Natural killer cell (primary cell): Measurements from ENCODE around the gene CLDN9. TPM values are rescaled to one million over a fixed set of nuclear protein-coding genes. Genes with fewer than 3 reads are reported as not detected.

Source experiments
- ATAC-seq, 3 donors: fragments of 150-1000 bp in 2 of 3; fragments of 200-7000 bp in 1 of 3; cut with Tn5 transposase; 1 replicate in 1 of 3; 2 replicates in 2 of 3; pipeline ENCODE4 v1.10.0; 2021; ENCODE audit warnings: mild to moderate bottlenecking in 2 of 3, moderate library complexity in 2 of 3
- DNase-seq, 2 donors: peaks; one replicate each; pipeline versions ENCODE4 v3.0.0 to v3.0.0-alpha.2; 2013 to 2021; ENCODE audit warnings: mixed read lengths in 1 of 2
- H3K27ac ChIP-seq: one replicate; pipeline ENCODE4 v1.5.1; 2013; ENCODE audit warnings: mild to moderate bottlenecking, low read length
- H3K27me3 ChIP-seq: one replicate; pipeline ENCODE4 v1.6.1; 2013; ENCODE audit warnings: low read length; ENCODE audit not compliant: control insufficient read depth, insufficient read depth
- H3K36me3 ChIP-seq: one replicate; pipeline ENCODE4 v1.6.1; 2013; ENCODE audit warnings: low read length; ENCODE audit not compliant: control insufficient read depth, insufficient read depth
- H3K4me1 ChIP-seq: one replicate; pipeline ENCODE4 v1.6.1; 2013; ENCODE audit warnings: low read length; ENCODE audit not compliant: control insufficient read depth, insufficient read depth
- H3K4me3 ChIP-seq: one replicate; pipeline ENCODE4 v1.5.1; 2013; ENCODE audit warnings: low read length
- H3K9me3 ChIP-seq: one replicate; pipeline ENCODE4 v1.6.1; 2013; ENCODE audit warnings: low read length; ENCODE audit not compliant: control insufficient read depth, insufficient read depth
- H3K27ac Mint-ChIP-seq, 2 donors: one replicate each; pipeline ENCODE4 v1.8.0; 2022; ENCODE audit warnings: mild to moderate bottlenecking in 2 of 2, mixed read lengths in 2 of 2, moderate library complexity in 1 of 2
- H3K27me3 Mint-ChIP-seq, 2 donors: one replicate each; pipeline ENCODE4 v1.8.0; 2022; ENCODE audit warnings: low read depth in 2 of 2, mixed read lengths in 2 of 2
- H3K36me3 Mint-ChIP-seq: one replicate; pipeline ENCODE4 v1.8.0; 2022; ENCODE audit warnings: mixed read lengths
- H3K4me1 Mint-ChIP-seq, 2 donors: one replicate each; pipeline ENCODE4 v1.8.0; 2022; ENCODE audit warnings: mixed read lengths in 2 of 2
- H3K4me3 Mint-ChIP-seq: one replicate; pipeline ENCODE4 v1.8.0; 2022; ENCODE audit warnings: mild to moderate bottlenecking, moderate library complexity, mixed read lengths
- H3K9me3 Mint-ChIP-seq, 2 donors: one replicate each; pipeline ENCODE4 v1.8.0; 2022; ENCODE audit warnings: mixed read lengths in 2 of 2
- WGBS: methylation state at CpG from one replicate; pipeline ENCODE4 v1.1.7; 2013; ENCODE audit warnings: missing lambda C conversion rate; ENCODE audit not compliant: insufficient coverage; 5-methylcytosine and 5-hydroxymethylcytosine counted together
- intact Hi-C: fragments of 100-400 bp; cut with micrococcal nuclease; formaldehyde crosslinking; loops from one replicate; pipeline ENCODE4 v1.14.2; 2022
- total RNA-seq, 4 donors: library from RNA; stranded (reverse); fragments of 120-200 nt in 1 of 4; gene quantifications; one replicate each; pipeline versions ENCODE4 v1.2.3 to v1.2.4, GENCODE V29; 2013 to 2022
- TF ChIP-seq, protein P1 (sequence below): fragments of 200-600 bp; IDR thresholded peaks from one replicate; pipeline ENCODE4 v1.8.0; 2022; ENCODE audit warnings: antibody characterized with exemption

The CLDN9 gene
- total RNA-seq, 3 donors from 2014 or later (not counting 1 experiment from before 2014, with no cell fraction given), result 0.34 to 0.35 TPM; not detected in 1

DNA sequence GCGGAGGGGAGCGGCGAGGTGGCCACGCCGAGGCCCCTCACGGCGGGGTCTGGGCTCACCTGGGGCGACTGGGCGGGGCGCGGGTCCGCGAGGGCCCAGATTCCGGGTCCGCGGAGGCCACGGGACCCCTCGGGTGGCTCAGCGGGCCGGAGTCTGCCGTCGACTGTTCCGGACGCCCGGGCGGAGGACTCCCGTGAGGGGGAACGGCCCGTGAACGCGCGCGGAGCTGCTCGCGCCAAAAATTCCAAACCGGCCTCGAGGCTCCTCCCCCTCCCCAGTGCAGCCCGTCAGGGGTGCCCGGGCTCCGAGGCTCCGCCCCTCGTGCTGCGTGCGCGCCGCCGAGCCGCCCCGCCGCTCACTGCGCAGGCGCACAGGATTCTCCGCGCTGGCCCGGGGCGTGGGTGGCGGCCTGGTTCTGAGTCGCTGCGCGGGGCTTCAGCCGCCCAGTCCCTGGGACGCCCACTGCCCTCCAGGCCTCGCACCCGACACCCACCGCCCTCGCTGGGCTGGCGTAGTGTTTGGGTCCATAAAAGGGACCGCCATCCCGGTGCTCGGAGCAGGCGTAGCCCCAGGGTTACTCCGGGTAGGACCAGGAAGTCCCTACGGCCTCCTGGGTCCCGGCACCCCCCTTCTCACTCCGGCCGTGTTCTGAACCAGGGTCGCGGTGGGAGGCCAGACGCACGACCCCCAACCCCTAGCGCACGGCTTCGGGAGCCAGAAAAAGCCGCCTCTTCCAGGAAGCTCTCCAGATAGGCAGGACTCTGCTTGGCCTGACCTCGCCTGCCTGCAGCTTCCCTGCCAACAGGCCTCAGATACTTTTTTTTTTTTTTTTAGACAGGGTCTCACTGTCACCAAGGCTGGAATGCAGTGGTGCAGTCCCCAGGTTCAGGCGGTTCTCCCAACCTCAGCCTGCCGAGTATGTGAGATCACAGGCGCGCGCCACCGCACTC lies 32.2 kb upstream of the CLDN9 start, which contains the start of gene PKMYT1:
Gene PKMYT1 (minus strand): TSS at position 220 of the 950 bp plus-strand sequence. CDS start 789 bp downstream, outside the sequence.
- H3K27ac ChIP-seq, result peak within 1 kb of the TSS; percentile 87
- Mint-ChIP-seq H3K27me3 (no peaks in the 10 kb centered on the region), H3K27ac (peak within 1 kb of the TSS; percentile 62 to 73), H3K4me1 (peaks cover 0 to 11% of the 10 kb centered on the region in 2 donors), H3K36me3 (no peaks in the 10 kb centered on the region), H3K4me3 (peak within 1 kb of the TSS; percentile 86), H3K9me3 (no peaks in the 10 kb centered on the region)
- peak; percentile 97 for DNase-seq
- H3K9me3 ChIP-seq, result no peaks in the 10 kb centered on the region
- peak; percentile 94 to 96 (median 95) for ATAC-seq
- no peaks in the 10 kb centered on the region for H3K27me3 ChIP-seq
- no peaks in the 10 kb centered on the region for H3K36me3 ChIP-seq
- intact Hi-C loops, result no loop called here
- WGBS, result 6% methylated on average over 91 of the region's 91 CpGs
- TF ChIP-seq, protein P1, sequence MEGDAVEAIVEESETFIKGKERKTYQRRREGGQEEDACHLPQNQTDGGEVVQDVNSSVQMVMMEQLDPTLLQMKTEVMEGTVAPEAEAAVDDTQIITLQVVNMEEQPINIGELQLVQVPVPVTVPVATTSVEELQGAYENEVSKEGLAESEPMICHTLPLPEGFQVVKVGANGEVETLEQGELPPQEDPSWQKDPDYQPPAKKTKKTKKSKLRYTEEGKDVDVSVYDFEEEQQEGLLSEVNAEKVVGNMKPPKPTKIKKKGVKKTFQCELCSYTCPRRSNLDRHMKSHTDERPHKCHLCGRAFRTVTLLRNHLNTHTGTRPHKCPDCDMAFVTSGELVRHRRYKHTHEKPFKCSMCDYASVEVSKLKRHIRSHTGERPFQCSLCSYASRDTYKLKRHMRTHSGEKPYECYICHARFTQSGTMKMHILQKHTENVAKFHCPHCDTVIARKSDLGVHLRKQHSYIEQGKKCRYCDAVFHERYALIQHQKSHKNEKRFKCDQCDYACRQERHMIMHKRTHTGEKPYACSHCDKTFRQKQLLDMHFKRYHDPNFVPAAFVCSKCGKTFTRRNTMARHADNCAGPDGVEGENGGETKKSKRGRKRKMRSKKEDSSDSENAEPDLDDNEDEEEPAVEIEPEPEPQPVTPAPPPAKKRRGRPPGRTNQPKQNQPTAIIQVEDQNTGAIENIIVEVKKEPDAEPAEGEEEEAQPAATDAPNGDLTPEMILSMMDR, result no peak
- peaks cover 27% of the 10 kb centered on the region for H3K4me1 ChIP-seq
- peak within 1 kb of the TSS; percentile 97 for H3K4me3 ChIP-seq

- TF ChIP-seq, protein P1, result no peak
- Histone ChIP-seq H3K27me3 (no peaks in the 10 kb centered on the region), H3K4me3 (peak overlapping the region; percentile 97), H3K27ac (no peak overlapping the region), H3K9me3 (no peaks in the 10 kb centered on the region), H3K4me1 (peaks cover 27% of the 10 kb centered on the region), H3K36me3 (no peaks in the 10 kb centered on the region)
- Mint-ChIP-seq H3K36me3 (no peaks in the 10 kb centered on the region), H3K4me1 (peaks cover 0 to 11% of the 10 kb centered on the region in 2 donors), H3K9me3 (no peaks in the 10 kb centered on the region), H3K4me3 (peak overlapping the region; percentile 86), H3K27ac (peak overlapping the region; percentile 62 to 73), H3K27me3 (no peaks in the 10 kb centered on the region)
- WGBS, result 84% methylated on average over 31 of the region's 33 CpGs
- intact Hi-C loops, result no loop called here
- DNase-seq (no peak), ATAC-seq (no peak)
These were observed 31.4 kb upstream of the CLDN9 start for GRCh38 chr16:2981177-2981898.

DNA sequence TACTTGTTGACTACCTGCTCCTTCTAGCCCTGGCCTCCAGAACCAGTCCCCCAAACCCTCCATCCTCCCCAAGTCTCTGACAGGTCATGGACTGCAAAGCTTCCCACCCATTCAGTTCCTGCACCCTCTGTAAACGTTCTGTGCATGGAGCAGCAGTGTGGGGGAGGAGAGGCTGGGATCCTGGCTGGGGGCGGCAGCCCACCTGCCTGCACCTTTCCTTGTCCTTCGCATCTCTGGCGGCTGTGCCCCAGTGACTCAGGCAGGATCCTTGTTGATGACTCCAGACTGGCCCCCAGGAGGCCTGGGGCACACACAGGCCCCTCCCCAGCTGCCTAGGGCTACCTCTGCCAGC lies 30.8 kb upstream of the CLDN9 start:
- Mint-ChIP-seq H3K4me3 (peak overlapping the region; percentile 86), H3K27me3 (no peaks in the 10 kb centered on the region), H3K9me3 (no peaks in the 10 kb centered on the region), H3K4me1 (peaks cover 0 to 11% of the 10 kb centered on the region in 2 donors), H3K36me3 (no peaks in the 10 kb centered on the region), H3K27ac (peak overlapping the region in 1 of 2 donors; percentile 62)
- 94% methylated on average over 3 of the region's 4 CpGs for WGBS
- Histone ChIP-seq H3K4me3 (no peak overlapping the region), H3K36me3 (no peaks in the 10 kb centered on the region), H3K27me3 (no peaks in the 10 kb centered on the region), H3K4me1 (peaks cover 27% of the 10 kb centered on the region), H3K27ac (no peak overlapping the region), H3K9me3 (no peaks in the 10 kb centered on the region)
- intact Hi-C loops, result no loop called here
- no peak for DNase-seq
- no peak for ATAC-seq
- TF ChIP-seq, protein P1, result no peak
